ENCODE measurements around the gene KCNN3. TPM values are rescaled to one million over a fixed set of nuclear protein-coding genes. Genes with fewer than 3 reads are reported as not detected.

The KCNN3 gene
- total RNA-seq, 1 donor from 2014 or later = 5.4 TPM

DNA sequence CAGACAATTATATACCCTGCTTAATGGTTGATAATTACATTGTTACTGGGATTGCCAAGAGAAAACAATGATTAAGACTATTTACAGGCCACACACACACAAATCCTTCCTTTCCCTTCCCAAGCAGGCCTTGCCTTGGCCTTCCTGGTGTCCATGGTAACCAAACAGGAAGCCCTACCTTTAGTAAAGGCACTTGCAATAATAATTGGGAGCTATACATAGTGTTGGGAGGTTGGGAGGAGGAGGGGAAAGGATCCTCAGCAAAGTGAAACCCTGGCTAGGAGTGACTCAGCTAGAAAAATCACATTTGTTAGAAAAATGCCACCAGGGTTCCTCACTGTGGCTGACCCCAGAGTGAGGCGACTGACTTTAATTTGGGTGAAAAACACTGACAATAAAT is 139.8 kb downstream of the KCNN3 start:
- no peak for DNase-seq (ENCODE audit: low spot score)

DNA sequence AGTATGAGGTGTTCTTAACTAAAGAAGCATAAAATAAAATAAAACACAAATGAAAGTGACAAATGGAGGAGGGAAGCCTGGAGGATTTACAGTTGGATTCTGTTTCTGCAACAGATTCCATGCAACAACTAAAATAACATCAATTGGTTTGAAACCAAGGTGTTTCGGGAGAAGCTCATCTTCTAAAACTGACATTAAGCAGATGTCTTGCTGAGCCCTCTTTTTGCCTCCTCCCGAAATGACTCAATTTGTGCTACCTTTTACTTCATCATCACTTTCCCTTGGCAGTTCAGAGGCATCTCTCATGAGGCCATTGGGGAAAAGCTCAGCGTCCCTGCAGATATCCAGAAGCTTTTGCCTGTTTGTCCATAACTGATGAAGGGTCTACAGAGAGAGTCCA is 140.5 kb downstream of the KCNN3 start:
- no peak for DNase-seq (ENCODE audit: low spot score)

DNA sequence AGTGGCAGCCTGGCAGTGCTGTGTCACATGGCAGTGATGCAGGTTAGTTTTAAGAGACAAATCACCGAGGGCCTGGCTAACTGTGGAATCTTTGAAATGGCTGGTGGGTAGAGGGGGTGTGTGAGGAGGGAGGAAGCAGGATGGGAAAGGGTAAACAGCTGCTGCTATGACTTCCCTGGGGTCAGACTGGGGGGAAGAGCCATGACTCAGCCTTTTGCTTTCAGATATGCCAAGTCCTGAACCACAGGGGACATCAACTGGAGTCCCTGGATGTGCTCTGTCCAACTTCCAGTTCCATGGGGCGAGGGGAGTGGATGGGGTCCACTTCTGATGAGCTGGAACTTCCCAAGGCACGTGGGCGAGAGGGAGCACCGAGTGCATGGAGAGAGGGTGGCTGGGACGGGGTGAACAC is 141.0 kb downstream of the KCNN3 start:
- no peak for DNase-seq (ENCODE audit: low spot score)

DNA sequence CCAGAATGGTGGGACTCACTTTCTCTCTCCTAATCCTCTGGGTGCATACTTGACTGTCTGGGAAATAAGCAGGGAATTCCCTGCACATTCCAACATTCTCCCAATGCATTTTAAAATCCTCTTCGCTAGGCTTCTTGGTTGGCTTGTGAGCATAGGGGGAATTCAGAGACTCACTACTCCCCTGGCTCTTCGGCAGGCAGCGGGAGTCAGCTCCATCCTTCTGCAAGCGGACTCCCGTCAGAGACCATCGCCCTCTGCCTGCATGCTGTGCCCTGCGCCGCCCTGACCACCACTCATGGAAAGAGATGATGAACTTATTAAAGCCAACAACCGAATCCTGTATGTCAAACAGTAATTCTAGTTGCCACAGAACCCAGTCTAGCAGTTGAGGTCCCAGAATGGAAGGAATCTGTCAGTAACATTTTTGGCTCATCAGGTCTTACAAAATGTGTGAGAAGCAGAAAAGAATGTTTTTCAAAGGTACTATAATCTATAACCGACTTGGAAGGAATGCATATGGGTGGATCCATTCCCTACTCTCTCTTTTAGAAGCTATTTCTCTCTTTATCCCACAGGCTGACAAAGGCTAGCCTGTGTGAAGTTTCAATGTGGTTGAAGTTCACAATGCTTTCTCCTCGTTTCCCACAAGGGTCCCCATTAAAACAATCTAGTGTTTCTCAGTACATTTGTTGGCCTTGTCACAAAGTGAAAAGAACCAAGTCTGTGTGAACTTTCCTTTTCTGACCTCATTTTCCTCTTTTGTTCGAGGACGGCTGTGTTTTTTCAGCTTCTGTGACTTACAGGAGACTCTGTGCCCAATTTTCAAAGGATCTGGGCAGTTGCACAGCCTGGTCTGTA is 143.0 kb downstream of the KCNN3 start:
- DNase-seq (ENCODE audit: low spot score) = no peak

DNA sequence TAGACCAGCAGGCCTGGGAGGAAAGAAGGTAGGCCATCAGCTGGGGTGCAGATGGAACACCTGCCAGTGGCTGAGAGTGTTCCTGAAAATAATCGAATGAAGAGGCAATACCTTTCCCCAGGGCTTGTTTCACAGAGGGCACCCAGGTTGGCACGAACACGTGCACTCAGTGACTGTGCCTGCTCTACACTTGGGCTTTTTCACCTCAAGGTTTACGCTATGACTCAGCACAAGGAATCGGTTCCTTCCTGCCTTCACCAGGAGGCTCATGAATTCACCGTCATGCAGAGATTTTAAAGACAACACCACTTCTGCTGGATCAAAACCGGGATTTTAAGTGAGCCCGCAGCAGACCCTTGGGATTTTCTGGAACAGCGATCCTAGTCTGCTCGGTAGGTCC is 143.6 kb downstream of the KCNN3 start:
- DNase-seq (ENCODE audit: low spot score) = no peak

DNA sequence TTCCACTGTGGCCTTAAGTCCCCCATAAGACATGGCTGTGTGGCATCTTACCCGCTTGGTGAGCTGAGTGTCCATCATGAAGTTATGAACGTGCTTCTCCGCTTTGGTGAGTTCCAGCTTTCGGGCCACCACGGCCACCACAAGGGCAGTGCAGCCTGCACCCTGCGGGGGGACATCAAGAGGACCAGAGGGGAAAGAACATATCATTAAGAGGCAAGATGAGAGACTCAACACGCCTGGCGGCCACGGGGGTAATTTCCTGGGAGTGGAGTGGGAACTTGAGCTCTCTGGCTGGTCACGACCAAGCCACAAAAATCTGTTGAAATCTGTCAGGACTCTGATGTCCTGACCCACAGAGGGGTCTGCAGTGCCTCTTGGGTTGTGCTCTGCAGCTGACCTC is 144.2 kb downstream of the KCNN3 start:
- no peak for DNase-seq (ENCODE audit: low spot score)

DNA sequence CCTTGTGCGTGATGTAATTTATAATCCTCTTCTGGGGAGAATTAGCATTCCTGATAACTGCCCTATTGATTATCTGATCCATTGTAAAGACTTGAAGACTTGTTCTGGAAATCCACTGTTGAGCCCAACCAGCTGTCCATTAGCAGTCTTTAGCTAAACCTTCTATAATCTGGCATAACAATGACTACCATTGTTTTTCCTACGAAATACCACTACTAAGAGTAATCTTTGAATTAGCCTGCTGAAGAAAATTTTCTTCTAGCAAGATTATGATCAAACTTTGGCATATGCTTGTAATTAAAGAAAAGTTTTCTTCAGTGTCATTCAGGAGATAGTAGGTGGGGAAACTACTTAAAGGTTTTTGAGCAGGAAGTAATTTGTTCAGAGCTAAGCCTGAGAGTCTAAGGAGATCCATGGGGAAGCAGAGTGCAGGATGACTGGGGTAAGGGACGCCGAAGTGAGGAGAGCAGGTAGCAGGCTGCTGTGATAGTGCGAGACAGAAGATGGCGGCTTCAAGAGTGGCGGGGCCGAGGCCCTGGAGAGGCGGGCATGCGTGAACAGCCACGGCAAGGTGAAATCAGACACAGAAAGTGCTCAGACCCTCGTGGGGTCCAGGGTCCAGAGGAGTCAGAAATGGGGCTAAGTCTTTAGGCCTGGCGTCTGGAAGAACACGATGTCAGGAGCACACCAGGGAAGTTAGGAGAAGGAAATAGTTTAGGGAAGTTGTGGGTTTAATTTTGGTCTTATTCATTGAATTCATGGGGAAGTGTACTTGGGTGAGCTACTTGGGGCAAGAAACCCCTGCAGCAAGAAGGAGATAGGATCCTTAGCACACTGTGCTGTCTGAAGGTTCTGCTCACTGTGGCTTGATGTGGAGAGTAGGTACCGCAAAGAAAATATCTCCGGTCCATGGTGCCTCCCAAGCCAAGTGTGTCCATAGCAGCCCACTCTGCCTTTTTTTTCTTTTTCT is 149.5 kb downstream of the KCNN3 start:
- no peak for DNase-seq (ENCODE audit: low spot score)

DNA sequence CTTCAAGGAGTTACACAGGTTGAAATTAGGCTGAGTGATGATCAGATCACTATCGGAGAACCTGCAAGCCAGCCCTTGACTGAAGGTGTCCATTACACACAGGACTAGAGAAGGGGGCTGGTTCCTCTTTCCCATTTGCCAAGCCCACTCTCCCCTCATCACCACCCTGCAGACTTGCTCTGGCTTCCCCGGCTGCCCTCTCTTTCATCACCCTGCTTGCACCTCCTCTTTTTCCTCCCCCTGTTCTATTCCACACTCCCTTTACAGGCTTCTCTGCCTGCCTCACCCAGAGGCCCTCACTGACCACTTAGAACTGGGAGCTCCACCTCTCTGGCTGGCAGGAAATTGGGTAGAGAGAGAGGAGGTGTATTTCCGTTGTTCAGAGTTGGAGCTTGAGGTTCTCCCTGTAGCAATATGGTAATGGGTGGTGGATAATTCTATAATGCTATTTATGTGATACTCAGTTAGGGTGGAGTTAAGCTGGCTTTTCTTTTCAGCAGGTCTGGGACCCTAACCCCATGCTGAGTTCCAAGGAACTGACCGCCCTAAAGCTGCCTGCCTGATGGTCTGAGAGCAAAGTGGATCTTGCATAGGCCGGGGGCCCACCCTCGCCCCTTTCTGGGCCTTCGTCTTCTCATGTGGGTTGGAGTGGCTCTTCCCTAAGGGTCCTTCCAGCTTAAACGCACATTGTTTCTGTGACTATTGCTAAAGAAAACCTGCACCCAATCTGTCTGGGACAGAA is 150.3 kb downstream of the KCNN3 start:
- DNase-seq (ENCODE audit: low spot score) = no peak

DNA sequence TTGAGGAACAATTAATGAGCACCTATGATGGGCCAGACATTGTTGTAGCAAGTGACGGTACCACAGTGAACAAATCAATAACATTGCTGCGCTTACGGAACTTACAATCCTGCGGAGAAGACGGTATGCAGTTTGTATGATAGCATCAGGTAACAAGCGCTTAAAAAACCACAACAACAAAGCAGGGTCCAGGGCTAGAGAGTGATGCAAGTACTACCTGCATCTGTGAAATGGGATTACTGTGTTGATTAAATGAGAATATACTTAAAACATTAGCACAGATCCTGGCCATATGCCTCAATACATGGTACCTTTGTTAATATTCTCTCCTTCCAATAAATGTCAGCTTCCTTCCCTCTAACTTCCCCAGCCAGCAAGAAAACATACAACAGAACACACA is 151.5 kb downstream of the KCNN3 start:
- no peak for DNase-seq (ENCODE audit: low spot score)

DNA sequence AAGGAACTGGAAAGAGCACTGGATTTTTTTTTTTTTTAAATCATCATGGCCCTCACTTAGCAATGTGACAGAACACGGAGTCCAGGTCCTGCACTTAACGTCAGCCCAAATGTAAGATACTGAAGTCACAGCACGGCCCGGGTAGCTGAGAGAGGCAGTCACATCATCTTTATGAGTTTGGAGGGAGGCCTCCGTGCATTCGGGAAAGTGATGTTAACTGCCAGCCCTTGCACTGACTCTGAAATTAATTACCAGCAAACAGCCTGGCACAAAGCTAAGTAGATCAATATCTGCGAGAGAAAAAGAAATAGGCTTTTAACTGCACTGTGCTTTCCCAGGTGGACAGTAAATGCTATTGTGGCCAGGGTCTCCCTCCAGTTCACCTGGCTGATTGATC is 152.6 kb downstream of the KCNN3 start:
- no peak for DNase-seq (ENCODE audit: low spot score)

DNA sequence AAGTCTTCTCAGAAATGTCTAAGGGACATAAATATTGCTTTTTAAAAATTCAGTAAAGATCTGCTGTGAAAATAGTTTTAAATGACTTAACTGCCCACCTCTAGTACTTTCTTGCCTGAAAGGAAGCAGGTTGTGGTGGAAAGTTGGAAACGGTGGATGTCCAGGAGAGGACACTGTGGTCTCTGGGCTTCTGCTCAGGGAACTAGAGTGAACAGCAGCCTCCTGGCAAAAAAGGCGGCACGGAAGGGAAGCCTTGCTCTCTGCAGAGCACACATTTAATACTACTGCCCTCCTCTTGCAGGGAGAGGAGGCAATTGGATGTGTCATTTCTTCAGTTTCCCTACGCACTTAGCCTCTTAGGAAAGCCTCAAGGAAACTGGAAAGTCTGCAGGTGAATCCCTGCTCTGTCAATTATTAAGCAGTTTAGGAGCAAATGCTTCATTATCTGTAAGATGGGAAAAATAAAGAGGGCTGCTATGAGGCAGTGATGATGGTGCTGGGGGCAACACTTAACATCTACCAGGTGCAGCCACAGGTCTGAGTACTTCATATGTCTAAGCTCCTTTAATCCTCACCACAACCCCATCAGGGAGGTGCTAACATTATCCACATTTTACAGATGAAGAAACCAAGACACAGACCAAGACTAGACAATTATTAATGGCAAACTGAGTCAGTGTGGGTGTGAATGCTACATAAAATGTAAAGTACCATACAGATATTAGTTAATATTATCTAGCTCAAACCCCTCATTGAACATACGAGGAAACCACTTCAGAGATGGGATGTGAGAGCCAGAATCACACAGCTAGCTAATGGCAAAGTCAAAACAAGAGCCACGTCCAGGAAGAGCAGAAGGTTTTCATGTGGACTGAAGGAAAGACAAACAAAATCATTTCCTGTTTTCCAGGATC is 153.2 kb downstream of the KCNN3 start:
- DNase-seq (ENCODE audit: low spot score) = no peak

DNA sequence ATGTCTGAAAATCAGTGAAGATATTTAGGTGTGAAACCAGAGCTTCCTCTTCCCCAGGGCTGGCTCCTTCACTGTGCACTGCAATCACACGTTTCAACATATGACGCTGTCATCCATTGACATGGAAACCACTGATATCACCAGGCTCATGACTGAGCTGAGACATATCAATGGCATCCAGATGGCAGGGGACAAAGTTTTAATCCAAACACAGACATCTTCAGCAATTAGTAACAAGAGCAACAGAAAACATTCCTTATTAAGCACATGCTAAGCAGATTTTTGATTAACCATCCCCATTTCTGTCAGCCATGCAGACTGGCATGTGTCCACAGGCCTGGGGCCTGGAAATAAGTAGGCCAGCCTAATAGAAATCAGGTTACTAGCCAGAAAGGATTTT is 154.1 kb downstream of the KCNN3 start:
- no peak for DNase-seq (ENCODE audit: low spot score)

DNA sequence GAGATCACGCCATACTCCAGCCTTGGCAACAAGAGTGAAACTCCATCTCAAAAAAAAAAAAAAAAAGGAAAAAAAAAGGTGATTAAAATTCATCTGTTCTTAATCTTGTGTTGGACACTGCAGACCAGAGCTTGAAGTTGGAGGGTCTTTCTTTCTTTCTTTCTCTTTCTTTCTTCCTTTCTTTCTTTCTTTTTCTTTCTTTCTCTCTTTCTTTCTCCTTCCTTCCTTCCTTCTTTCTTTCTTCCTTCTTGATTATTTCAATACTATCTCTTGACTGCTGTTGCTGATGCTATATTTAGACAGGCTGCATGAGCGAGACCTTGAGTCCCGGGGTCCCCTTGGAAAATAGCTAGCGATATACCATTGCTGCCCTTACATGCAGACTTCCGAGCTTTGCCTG is 154.7 kb downstream of the KCNN3 start:
- no peak for DNase-seq (ENCODE audit: low spot score)

DNA sequence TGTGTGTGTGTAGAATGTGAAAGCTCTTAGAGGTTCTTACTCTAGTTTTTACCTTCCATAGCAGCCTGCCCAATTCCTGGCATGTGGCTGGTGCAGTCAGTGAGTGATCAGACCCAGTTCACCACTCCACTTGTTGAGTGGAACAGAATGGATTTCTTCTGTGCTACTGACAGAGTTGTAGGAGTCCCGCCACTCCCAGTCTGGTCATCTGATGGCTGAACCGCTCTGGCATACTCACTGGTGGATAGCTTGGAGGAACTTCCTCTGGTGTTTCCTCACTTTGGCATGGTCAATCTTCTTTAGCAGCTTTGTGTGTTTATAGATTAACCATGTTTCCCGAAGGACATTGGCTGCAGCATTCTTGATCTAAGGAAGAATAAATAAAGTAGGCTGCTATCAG is 155.4 kb downstream of the KCNN3 start:
- DNase-seq (ENCODE audit: low spot score) = no peak

DNA sequence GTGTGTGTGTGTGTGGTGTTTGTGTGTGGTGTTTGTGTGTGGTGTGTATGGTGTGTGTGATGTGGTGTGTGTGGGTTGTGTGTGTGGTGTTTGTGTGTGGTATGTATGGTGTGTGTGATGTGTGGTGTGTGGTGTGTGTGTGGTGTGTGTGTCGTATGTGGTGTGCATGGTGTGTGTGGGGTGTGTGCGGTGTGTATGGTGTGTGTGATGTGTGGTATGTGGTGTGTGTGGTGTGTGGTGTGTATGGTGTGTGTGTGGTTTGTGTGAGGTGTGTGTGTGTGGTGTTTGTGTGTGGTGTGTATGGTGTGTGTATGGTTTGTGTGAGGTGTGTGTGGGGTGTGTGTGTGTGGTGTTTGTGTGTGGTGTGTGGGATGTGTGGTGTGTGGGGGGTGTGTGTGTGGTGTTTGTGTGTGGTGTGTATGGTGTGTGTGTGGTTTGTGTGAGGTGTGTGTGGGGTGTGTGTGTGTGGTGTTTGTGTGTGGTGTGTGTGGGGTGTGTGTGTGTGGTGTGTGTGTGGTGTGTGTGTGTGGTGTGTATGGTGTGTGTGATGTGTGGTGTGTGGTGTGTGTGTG is 155.9 kb downstream of the KCNN3 start:
- no peak for DNase-seq (ENCODE audit: low spot score)

DNA sequence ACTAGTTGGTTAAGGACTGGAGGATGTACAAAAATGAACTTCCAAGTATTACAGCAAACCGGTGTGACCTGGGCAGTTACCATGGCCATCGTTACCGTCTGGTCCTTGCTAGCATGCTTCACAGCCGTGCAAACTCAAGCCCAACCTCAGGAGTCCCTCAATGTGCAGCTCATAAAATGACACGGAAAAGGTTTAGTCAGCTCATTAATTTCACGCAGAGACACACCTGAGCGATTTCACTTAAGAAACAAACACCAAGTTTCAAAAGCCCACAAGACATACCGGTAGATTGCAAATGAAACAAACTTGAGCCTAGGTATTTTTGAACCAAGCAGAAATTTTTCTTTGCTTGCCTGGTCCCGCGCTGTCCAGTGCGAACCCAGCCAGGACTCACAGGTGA is 157.1 kb downstream of the KCNN3 start:
- no peak for DNase-seq (ENCODE audit: low spot score)

DNA sequence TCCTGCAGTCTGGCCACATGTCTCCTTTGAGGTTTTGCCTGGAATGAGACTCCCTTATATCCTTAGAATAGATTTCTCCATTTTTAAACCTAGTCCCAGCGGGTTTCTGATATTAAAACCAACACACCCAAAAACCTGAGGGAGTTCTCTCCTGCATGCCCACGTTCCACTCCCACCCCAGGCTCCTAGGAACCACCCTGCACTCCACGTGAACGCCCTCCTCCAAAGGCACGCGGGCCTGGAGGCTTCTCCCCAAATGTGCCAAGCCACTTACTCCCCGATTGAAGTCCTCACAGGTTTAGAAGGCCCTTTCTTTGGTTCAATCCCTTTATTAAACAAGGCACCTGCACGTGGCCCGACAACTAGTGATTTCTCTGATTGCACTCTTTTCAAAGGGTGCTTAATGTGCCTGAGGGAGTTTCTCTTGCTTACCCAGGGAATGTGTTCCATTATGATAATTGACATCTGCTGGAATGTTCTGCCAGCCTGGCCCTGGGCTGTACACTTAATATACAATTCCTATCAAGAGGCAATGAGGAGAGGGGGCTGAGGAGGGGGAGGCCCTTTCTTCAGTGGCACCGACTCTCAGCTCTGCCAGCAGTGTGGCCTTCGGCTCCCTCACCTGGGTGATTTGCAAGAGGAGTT is 157.8 kb downstream of the KCNN3 start:
- no peak for DNase-seq (ENCODE audit: low spot score)

DNA sequence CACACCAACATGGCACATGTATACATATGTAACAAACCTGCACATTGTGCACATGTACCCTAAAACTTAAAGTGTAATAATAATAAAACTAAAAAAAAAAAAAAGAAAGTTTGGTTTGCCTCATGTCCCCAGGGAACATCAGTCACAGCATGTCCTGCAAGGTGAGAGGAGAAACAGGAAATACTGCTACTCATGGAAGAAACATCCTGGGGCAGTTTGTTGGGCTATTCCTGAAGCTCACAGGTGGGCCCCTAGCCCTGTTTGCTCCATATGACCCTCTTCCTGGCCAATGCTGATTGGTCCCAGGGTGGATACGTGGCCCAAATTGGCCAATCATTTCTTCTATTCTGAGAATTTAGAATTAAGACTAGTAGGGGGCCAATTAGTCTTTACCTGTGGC is 158.7 kb downstream of the KCNN3 start:
- no peak for DNase-seq (ENCODE audit: low spot score)

DNA sequence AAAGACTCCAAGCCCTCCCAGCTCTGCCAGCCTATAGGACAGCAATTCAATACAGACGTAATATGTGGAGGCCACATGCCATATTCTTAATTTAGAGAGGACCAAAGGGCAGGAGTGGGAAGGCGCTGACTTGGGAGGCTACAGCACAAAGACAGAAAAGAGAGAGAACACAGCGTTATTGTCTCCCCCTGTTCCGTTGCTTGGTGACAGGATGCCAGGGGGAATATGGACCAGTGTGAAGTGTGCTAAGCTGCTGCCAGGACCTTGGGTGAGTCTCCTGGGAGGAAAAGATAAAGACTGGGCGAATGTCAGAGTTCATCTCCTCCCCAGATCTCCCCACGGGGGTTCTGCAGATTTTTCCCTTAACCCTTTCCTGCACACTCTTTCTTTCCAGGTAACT is 160.0 kb downstream of the KCNN3 start:
- DNase-seq (ENCODE audit: low spot score) = no peak

DNA sequence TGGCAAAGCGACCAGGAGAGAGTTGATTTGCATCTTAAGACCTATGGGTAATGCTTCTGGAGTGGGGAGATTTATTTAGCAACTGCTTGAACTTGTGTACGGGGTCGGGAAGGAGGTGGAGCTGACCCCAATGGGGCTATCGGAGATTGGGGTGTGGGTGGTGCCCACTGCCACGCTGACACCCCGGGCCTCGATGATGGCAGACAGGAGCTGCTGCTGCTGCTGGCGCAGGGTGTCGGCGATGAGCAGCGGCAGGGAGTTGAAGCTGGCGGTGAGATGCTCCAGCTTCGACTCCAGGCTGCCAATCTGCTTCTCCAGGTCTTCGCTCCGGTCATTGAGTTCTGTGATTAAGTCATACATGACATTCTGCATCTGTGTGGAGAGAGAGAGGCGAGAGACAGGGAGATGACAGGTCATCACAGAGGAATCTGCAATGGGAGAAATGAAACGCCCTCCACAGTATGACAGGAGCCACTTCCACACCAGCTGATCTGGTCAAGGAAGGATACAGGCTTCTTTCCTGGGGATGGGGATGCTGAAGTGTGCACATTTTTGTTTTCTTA is 162.1 kb downstream of the KCNN3 start:
- no peak for DNase-seq (ENCODE audit: low spot score)

All from ureter (tissue), 1 donor.